B cell (primary cell): ENCODE measurements around the gene VAV2.

ENCODE experiments used
- EZH2 ChIP-seq: IDR thresholded peaks from 2 replicates; pipeline ENCODE4 v1.6.1; 2012; ENCODE audit warnings: borderline replicate concordance, low read depth, mild to moderate bottlenecking, moderate library complexity, low read length; ENCODE audit not compliant: insufficient read depth, poor library complexity, severe bottlenecking
- TF ChIP-seq, protein P1 (sequence below): fragments of 200-600 bp; IDR thresholded peaks from one replicate; pipeline ENCODE4 v1.8.0; 2022; ENCODE audit warnings: antibody characterized with exemption, mild to moderate bottlenecking

DNA sequence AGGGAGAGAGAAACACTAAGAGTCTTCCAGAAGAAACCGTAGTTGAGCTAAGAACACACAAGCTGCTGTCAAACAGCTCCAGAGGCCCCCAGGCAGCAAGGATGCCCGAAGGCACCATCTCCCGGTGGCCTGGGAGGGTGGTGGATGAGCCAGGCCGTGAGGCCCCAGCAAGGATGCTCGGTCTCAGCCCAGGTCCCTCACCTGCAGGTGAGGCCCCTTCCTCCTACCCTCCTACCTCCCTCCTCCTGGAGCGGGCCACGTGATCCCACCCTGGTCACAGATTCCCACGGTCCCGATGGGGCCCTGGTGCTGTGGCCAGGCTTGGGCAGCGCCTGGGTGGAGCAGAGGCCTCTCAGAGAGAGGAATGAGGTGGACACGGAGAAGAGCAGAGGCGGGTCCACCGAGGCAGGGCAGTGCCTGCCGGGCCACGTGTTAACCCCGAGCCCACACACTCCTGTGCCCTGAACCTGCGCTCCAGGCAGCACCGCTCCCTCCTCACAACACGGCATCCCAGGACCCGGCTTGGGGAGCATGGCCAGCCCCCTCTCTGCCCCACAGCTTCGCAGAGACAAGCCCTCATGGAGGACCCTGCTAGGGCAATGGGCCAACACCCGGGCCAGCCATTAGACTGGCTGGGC, 158.6 kb downstream of the VAV2 start:
- TF ChIP-seq, protein P1, sequence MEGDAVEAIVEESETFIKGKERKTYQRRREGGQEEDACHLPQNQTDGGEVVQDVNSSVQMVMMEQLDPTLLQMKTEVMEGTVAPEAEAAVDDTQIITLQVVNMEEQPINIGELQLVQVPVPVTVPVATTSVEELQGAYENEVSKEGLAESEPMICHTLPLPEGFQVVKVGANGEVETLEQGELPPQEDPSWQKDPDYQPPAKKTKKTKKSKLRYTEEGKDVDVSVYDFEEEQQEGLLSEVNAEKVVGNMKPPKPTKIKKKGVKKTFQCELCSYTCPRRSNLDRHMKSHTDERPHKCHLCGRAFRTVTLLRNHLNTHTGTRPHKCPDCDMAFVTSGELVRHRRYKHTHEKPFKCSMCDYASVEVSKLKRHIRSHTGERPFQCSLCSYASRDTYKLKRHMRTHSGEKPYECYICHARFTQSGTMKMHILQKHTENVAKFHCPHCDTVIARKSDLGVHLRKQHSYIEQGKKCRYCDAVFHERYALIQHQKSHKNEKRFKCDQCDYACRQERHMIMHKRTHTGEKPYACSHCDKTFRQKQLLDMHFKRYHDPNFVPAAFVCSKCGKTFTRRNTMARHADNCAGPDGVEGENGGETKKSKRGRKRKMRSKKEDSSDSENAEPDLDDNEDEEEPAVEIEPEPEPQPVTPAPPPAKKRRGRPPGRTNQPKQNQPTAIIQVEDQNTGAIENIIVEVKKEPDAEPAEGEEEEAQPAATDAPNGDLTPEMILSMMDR = no peak
- TF ChIP-seq EZH2 = no peak
